NCI-H128 (cell line): ENCODE results near the gene FN3KRP.

Experiments used
- DNase-seq: peaks from one replicate; lab custom pipeline; 2025; ENCODE audit not compliant: unreplicated experiment; lab: John Stamatoyannopoulos, UW

Gene FN3KRP

GRCh38 chr17:82686366-82687324 is 29.9 kb upstream of the FN3KRP start:
- DNase-seq, result no peak

- no peak for DNase-seq
These were observed 29.1 kb upstream of the FN3KRP start for GRCh38 chr17:82687375-82687861.

GRCh38 chr17:82687871-82688270 is 28.6 kb upstream of the FN3KRP start:
- no peak for DNase-seq

- DNase-seq, result no peak
These were observed 27.4 kb upstream of the FN3KRP start for GRCh38 chr17:82689077-82689476.

GRCh38 chr17:82690786-82691489 is 25.6 kb upstream of the FN3KRP start:
- no peak for DNase-seq

- DNase-seq, result no peak
These were observed 24.8 kb upstream of the FN3KRP start for GRCh38 chr17:82691714-82692113.

GRCh38 chr17:82692268-82692667 is 24.2 kb upstream of the FN3KRP start:
- no peak for DNase-seq

- DNase-seq, result no peak
These were observed 23.2 kb upstream of the FN3KRP start for GRCh38 chr17:82693168-82693867.

GRCh38 chr17:82694647-82695046 is 21.9 kb upstream of the FN3KRP start:
- no peak for DNase-seq

- DNase-seq, result no peak
These were observed 20.2 kb upstream of the FN3KRP start for GRCh38 chr17:82696259-82696658.

- no peak for DNase-seq
These were observed 19.3 kb upstream of the FN3KRP start for GRCh38 chr17:82696916-82697807.

GRCh38 chr17:82697808-82698064 is 18.8 kb upstream of the FN3KRP start:
- DNase-seq, result no peak

- peak; percentile 78 for DNase-seq
These were observed 18.2 kb upstream of the FN3KRP start, which contains the start of gene RAB40B for GRCh38 chr17:82698065-82698973. Gene RAB40B (minus strand): TSS chr17:82698698. CDS start chr17:82698596, 102 bp downstream.

GRCh38 chr17:82698974-82699442 is 17.5 kb upstream of the FN3KRP start:
- no peak for DNase-seq

GRCh38 chr17:82699551-82699950 is 17.0 kb upstream of the FN3KRP start:
- no peak for DNase-seq

GRCh38 chr17:82702231-82702927 is 14.1 kb upstream of the FN3KRP start:
- DNase-seq, result no peak

GRCh38 chr17:82703036-82703745 is 13.3 kb upstream of the FN3KRP start:
- DNase-seq, result no peak
